Subcutaneous adipose tissue (tissue), 4 donors: ENCODE results near the gene MARCHF6. TPM values are rescaled to one million over a fixed set of nuclear protein-coding genes. Genes with fewer than 3 reads are reported as not detected.

ENCODE experiments used
- total RNA-seq, 4 donors: library from RNA; depleted of rRNA; stranded (reverse); fragments of >200 nt; gene quantifications; one replicate each; pipeline ENCODE4 v1.1.0, GENCODE V29; 2016
- TF ChIP-seq, protein P1 (sequence below): fragments of 450-650 bp; IDR thresholded peaks from one replicate; pipeline ENCODE4 v1.5.1; 2016; ENCODE audit warnings: low read depth, mild to moderate bottlenecking, control low read depth, antibody characterized with exemption, moderate library complexity

Gene MARCHF6
- total RNA-seq, 4 donors from 2014 or later, result 80.1 to 136 (median 108) TPM

DNA sequence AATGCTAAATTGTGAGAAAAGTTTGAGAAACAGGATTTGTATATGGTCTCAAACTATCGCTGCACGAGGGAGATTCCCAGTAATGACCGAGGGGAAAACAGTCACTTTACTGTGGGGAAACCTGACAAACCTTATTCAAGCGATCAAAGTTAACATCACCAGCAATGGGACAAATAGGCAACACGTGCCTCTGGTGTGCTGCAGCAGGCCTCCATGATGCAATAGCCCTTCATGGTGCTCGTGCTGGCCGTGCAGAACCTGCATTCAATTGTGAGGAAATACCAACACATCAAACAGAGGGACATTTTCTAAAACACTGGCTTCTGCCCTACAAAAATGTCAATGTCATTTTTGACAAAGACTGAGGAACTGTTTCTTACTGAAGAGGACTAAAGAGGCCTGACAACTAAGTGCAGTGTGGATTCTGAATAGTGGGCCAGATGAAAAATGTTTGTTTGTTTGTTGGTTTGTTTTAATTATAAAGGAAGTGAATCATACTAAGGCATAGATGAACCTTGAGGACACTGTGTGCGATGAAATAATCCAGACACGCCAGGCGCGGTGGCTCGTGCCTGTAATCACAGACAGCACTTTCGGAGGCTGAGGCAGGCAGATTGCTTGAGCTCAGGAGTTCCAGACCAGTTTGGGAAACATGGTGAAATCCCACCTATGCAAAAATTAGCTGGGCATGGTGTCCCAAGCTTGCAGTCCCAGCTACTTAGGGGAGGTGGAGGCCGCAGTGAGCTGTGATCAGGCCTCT is 17.6 kb upstream of the MARCHF6 start:
- TF ChIP-seq, protein P1, sequence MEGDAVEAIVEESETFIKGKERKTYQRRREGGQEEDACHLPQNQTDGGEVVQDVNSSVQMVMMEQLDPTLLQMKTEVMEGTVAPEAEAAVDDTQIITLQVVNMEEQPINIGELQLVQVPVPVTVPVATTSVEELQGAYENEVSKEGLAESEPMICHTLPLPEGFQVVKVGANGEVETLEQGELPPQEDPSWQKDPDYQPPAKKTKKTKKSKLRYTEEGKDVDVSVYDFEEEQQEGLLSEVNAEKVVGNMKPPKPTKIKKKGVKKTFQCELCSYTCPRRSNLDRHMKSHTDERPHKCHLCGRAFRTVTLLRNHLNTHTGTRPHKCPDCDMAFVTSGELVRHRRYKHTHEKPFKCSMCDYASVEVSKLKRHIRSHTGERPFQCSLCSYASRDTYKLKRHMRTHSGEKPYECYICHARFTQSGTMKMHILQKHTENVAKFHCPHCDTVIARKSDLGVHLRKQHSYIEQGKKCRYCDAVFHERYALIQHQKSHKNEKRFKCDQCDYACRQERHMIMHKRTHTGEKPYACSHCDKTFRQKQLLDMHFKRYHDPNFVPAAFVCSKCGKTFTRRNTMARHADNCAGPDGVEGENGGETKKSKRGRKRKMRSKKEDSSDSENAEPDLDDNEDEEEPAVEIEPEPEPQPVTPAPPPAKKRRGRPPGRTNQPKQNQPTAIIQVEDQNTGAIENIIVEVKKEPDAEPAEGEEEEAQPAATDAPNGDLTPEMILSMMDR, result no peak

DNA sequence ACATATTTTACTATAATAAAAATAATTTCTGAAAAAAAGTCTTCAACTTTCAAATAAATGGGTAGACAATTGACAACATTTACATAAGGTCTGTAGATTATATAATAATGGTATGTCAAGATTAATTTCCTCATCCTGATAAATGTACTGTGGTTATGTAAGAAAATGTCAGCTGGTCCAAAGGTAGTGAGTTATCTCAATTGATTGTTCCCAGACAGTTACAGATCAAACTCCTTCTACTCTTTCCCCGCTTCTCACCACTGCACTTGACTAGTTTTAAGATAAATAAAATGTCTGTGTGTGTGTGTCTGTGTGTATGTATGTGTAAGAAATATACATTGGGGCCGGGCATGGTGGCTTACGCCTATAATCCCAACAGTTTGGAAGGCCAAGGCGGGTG is 16.4 kb upstream of the MARCHF6 start:
- TF ChIP-seq, protein P1, result no peak

DNA sequence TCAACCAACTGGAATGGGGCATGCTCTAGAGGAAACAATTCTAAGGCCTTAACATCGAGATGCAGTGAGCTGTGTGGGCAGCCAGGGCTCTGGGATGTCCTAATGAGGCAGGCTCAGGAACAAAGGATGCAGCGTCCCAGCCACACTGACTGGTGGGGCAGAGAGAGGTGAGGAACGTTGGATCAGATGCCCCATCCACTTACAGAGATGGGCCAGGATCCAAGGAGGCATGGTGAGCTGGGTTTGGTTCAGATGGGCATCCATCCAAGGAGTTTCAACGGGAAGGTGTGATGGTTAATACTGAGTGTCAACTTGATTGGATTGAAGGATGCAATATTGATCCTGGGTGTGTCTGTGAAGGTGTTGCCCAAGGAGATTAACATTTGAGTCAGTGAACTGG is 15.5 kb upstream of the MARCHF6 start:
- TF ChIP-seq, protein P1, result no peak

DNA sequence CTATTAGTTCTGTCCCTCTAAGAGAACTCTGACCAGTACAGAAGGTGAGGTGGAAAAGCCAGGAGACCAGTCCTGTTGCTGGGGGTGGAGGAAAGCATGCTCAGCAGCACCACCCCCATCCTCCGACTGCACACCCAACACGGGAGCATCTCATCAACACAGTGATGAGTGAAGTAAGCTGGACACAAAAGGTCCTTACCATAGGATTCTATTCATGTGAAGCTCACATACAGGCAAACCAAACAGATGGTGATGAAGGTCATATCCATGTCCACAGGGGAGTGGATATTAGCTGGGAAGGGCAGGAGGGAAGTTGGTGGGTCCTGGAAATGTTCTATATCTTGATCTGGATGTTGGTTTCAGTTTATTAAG is 14.8 kb upstream of the MARCHF6 start:
- TF ChIP-seq, protein P1, result no peak

DNA sequence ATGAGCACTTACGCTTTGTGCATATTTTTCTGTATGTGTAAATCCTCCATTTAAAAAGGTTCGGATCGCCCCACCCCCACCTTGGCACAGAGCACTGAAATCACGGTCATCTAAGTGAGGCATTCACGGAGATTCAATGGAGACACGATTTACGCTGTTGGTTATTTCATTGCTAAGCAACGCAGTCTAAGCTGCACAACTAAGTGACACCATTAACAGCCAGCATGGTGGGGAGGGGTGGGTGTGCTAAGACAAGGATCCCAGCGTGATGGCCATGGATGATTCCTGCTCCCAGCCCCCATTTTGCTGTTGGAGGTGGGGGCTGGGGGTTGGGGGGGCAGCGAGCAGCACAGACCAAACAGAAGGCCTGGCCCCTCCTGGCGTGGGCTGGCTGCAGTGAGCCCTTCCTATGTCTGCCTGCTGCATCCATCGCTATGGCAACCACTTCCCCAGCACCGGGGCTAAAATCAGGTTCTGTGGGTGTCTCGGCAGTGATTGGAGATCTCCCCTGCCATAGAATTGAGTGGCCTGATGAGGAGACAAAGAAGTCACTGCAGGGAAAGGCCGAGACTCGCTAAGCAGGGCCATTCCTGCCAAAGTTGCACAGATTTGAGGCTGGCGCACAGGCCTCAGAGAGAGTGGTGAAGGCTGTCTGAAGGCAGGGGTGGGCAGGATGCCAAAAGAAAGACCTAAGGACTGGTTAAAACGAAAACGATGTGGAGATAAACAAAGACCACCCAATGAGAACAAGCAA is 14.3 kb upstream of the MARCHF6 start:
- TF ChIP-seq, protein P1, result no peak

DNA sequence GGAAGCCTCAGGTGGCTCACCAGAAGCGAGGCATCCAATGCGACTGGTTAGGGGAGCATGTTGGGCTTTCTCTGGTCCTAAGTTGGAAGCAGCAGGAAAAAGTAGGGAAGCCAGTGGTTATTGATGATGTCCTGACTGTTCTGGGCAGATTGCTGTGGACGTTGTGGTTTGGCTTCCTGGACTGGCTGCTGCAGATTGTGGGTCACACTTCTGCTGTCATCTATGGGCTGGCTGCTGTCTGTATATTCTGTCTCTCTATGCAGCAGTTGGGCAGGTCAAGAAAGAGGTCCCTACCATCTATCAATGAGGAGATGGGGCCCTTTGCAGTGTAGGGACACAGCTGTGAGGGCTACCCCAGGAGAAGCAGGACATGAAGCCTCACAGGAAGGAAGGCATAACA is 13.5 kb upstream of the MARCHF6 start:
- TF ChIP-seq, protein P1, result no peak

DNA sequence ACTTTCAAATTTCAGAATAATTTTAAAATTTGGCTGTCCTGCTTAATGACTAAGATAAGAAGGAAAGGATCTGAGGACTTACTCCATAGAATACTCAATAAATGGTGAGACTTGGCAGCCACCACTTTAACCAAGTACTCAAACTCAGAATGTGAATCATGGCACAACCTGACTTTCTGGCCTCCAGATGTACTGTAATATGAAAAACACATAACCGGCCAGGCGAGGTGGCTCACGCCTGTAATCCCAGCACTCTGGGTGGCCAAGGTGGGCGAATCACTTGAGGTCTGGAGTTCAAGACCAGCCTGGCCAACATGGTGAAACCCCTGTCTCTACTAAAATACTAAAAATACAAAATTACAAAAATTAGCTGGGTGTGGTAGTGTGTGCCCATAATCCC is 10.0 kb upstream of the MARCHF6 start:
- TF ChIP-seq, protein P1, result no peak
